Measurements from ENCODE around the gene FGF11.

The FGF11 gene

GRCh38 chr17:7439462-7440112, at the start of gene FGF11:
Gene FGF11 (plus strand): TSS chr17:7439512. CDS start chr17:7439621, 109 bp downstream.
- TF ChIP-seq FOXM1 (IDR thresholded peaks at IDR 0.05; ENCODE audit: borderline replicate concordance) (no peak), L3MBTL2 (conservative IDR thresholded peaks at IDR 0.05) (no peak)
- POLR2A ChIA-PET, result interaction anchor here (2.2 to 7.5 kb wide), 4 partner anchors 36 to 121 kb away, joined by 7 to 55 read pairs (median 24); partner anchors contain the start of genes POLR2A, SLC35G6, TMEM256 and ZBTB4
- no peak for DNase-seq (ENCODE audit: extremely low spot score)
- CTCF ChIA-PET, result interaction anchor here (0.6 to 1.0 kb wide), 2 partner anchors 83 to 121 kb away, joined by 4 read pairs; no protein-coding TSS in a partner anchor

GRCh38 chr17:7389924-7390910, 49.1 kb upstream of the FGF11 start:
- ChIA-PET CTCF (no interaction called here), POLR2A (no interaction called here)
- TF ChIP-seq TARDBP (IDR thresholded peaks at IDR 0.05), result no peak
- TF ChIP-seq FOXM1 (IDR thresholded peaks at IDR 0.05; ENCODE audit: borderline replicate concordance), result no peak
- TF ChIP-seq FOXK2 (IDR thresholded peaks at IDR 0.05), result no peak
- no peak for TF ChIP-seq ZNF384 (IDR thresholded peaks at IDR 0.05)
- no peak for TF ChIP-seq ARNT (IDR thresholded peaks at IDR 0.05)
- TF ChIP-seq LEF1 (IDR thresholded peaks at IDR 0.05; ENCODE audit: borderline replicate concordance), result no peak
- TF ChIP-seq PKNOX1 (IDR thresholded peaks at IDR 0.05), result no peak
- TF ChIP-seq HDGF (IDR thresholded peaks at IDR 0.05; ENCODE audit: borderline replicate concordance), result no peak
- no peak for TF ChIP-seq FOXA1 (IDR thresholded peaks at IDR 0.05)
- no peak for TF ChIP-seq ELF4 (IDR thresholded peaks at IDR 0.05)
- TF ChIP-seq BHLHE40 (IDR thresholded peaks at IDR 0.05; ENCODE audit: borderline replicate concordance), result no peak
- no peak for TF ChIP-seq CTBP1 (IDR thresholded peaks at IDR 0.05; ENCODE audit: borderline replicate concordance)
- no peak for TF ChIP-seq SP1 (IDR thresholded peaks at IDR 0.05)
- TF ChIP-seq NFRKB (IDR thresholded peaks at IDR 0.05), result no peak
- TF ChIP-seq L3MBTL2 (conservative IDR thresholded peaks at IDR 0.05), result no peak
- no peak for TF ChIP-seq SUZ12 (IDR thresholded peaks at IDR 0.05)

GRCh38 chr17:7391307-7391706, 48.0 kb upstream of the FGF11 start:
- DNase-seq (ENCODE audit: extremely low spot score), result no peak
- ChIA-PET CTCF (no interaction called here), POLR2A (no interaction called here)

More at GRCh38 chr17:7389924-7390910, 49.1 kb upstream of the FGF11 start:
- no peak for DNase-seq (ENCODE audit: extremely low spot score)

GRCh38 chr17:7392696-7393612, 46.4 kb upstream of the FGF11 start:
- DNase-seq (ENCODE audit: extremely low spot score), result no peak
- CTCF ChIA-PET, result no interaction called here
- TF ChIP-seq ELF4 (IDR thresholded peaks at IDR 0.05) (no peak), LEF1 (IDR thresholded peaks at IDR 0.05; ENCODE audit: borderline replicate concordance) (no peak), CTBP1 (IDR thresholded peaks at IDR 0.05; ENCODE audit: borderline replicate concordance) (no peak), FOXA1 (IDR thresholded peaks at IDR 0.05) (no peak), TARDBP (IDR thresholded peaks at IDR 0.05) (no peak), ARNT (IDR thresholded peaks at IDR 0.05) (no peak), ZNF384 (IDR thresholded peaks at IDR 0.05) (no peak), L3MBTL2 (conservative IDR thresholded peaks at IDR 0.05) (no peak), SP1 (IDR thresholded peaks at IDR 0.05) (no peak), SUZ12 (IDR thresholded peaks at IDR 0.05) (no peak), HDGF (IDR thresholded peaks at IDR 0.05; ENCODE audit: borderline replicate concordance) (no peak), BHLHE40 (IDR thresholded peaks at IDR 0.05; ENCODE audit: borderline replicate concordance) (no peak), NFRKB (IDR thresholded peaks at IDR 0.05) (no peak), PKNOX1 (IDR thresholded peaks at IDR 0.05) (no peak), FOXK2 (IDR thresholded peaks at IDR 0.05) (no peak), FOXM1 (IDR thresholded peaks at IDR 0.05; ENCODE audit: borderline replicate concordance) (no peak)
- POLR2A ChIA-PET, result no interaction called here

More at GRCh38 chr17:7391307-7391706, 48.0 kb upstream of the FGF11 start:
- TF ChIP-seq HDGF (IDR thresholded peaks at IDR 0.05; ENCODE audit: borderline replicate concordance), result no peak
- no peak for TF ChIP-seq TARDBP (IDR thresholded peaks at IDR 0.05)
- no peak for TF ChIP-seq CTBP1 (IDR thresholded peaks at IDR 0.05; ENCODE audit: borderline replicate concordance)
- TF ChIP-seq ELF4 (IDR thresholded peaks at IDR 0.05), result no peak
- TF ChIP-seq L3MBTL2 (conservative IDR thresholded peaks at IDR 0.05), result no peak
- TF ChIP-seq ARNT (IDR thresholded peaks at IDR 0.05), result no peak
- no peak for TF ChIP-seq SP1 (IDR thresholded peaks at IDR 0.05)
- TF ChIP-seq PKNOX1 (IDR thresholded peaks at IDR 0.05), result no peak

All from HEK293T (cell line).